ENCODE results near the gene ZNF83.
"Not testable (repeated sequence)": the region's sequence is repeated elsewhere in the genome, so short reads cannot be mapped to it uniquely, and the experiment has no call there.

The ZNF83 gene

DNA sequence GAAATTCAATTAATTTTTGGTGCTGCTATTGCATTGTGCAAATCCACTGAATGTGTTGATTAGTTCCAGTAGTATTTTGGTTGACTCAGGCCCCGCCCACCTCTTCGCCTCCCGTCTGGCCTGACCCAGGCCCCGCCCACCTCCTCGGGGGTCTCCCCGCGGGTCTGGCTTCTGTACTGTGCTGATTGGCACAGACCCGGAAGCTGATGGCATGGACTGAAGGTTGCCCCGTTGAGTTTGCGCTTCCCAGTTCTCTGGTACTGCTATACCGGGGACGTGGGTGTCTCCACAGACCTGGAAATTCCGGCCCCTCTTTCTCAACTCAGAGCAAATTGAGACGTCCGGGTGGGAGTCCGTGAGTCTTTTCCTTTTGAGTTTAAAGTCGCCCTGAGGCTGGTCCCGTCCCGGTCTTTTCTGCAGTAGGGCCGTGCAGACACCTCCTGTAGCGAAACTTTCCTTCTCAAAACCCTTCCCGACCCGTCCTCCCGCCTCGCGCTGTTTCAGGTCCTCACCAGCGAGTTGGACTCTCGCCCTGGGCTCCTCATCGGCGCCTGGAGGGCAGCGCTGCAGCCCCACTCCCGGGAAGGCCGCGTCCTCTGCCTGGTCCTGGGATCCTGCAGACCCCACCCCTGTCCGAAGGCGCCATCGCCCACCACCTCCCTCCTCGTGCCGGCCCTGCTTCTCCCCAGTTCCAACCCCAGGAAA is 53.3 kb downstream of the ZNF83 start:
- DNase-seq (ENCODE audit: low read depth, low spot score), result no peak
- no peak overlapping the region for H3K27ac ChIP-seq

GRCh38 chr19:52570000-52570861 is 67.9 kb downstream of the ZNF83 start, which contains the start of gene ZNF701:
Gene ZNF701, plus strand, starts transcription at chr19:52570287. Its CDS starts 3,861 bp downstream, at chr19:52574148.
- peak; percentile 44 for DNase-seq (ENCODE audit: low read depth, low spot score)

GRCh38 chr19:52569638-52569999 is 68.5 kb downstream of the ZNF83 start:
- peak overlapping the region; percentile 84 for H3K27ac ChIP-seq
- DNase-seq (ENCODE audit: low read depth, low spot score), result not testable (repeated sequence)

More at GRCh38 chr19:52570000-52570861, 67.9 kb downstream of the ZNF83 start, which contains the start of gene ZNF701:
- H3K27ac ChIP-seq, result peak within 1 kb of the TSS; percentile 84

DNA sequence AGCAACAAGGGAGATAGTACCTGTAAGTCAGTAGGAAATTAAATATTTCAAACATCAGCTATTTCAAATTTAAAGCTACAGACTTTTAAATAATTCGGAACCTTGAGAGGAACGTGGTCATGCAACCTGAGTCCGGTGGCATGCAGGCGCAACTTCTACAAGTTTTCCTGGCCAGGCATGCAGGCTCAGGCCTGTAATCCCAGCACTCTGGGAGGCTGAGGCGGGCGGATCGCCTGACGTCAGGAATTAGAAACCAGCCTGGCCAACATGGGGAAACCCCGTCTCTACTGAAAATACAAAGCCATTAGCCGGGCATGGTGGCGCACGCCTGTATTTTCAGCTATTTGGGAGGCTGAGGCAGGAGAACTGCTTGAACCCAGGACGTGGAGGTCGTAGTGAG is 70.2 kb downstream of the ZNF83 start:
- no peak for DNase-seq (ENCODE audit: low read depth, low spot score)
- H3K27ac ChIP-seq, result no peak overlapping the region

- peak overlapping the region; percentile 45 for H3K27ac ChIP-seq
- peak; percentile 95 for DNase-seq (ENCODE audit: low read depth, low spot score)
These were observed 71.6 kb downstream of the ZNF83 start for GRCh38 chr19:52566588-52566987.

DNA sequence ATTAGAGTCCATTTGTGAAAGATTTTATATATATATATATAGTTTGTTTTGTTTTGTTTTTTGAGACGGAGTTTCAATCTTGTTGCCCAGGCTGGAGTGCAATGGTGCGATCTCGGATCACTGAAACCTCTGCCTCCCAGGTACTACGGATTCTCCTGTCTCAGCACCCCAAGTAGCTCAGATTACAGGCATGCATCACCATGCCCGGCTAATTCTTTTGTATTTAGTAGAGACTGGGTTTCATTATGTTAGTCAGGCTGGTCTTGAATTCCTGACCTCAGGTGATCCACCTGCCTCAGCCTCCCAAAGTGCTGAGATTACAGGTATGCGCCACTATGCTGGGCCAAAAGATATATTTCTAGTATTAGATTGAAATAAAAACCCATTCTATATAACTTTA is 72.0 kb downstream of the ZNF83 start:
- peak; percentile 14 for DNase-seq (ENCODE audit: low read depth, low spot score)

More for the DNA sequence above, 72.0 kb downstream of the ZNF83 start:
- H3K27ac ChIP-seq, result peak overlapping the region; percentile 45
